Left hindlimb (tissue), 1 donor: ENCODE measurements around the gene ST6GAL1.
"Not testable (repeated sequence)": the region's sequence is repeated elsewhere in the genome, so short reads cannot be mapped to it uniquely, and the experiment has no call there.

ENCODE experiments used
- DNase-seq: peaks from one replicate; pipeline ENCODE4 v3.0.0-alpha.2; 2018

ST6GAL1 gene

DNA sequence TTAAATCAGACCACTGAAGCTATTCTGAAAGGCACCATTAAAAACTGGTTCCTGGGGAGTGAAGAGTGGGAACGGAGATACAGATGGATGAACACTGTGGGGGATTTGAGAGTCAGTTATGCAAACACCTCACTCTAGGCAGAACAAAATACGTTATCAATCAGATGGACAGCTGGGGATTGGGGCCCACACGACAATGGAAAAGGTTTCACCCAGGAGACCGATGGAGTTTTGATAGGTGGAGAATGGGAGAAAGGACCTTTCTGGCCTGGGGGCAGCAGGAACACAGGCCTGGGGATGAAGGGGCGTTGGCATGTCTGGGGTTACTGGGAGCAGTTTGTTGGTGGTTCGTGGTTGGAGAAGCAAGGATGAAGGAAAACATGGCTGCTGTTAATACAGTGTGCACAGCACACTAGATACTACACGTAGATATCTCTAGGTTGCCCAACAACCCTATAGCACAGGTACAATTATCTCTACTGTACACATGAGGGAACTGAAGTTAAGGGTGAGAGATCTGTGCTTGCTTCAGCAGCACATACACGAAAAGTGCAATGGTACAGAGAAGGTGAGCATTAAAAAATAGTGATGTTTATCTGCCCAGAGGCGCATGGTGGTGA lies 16.5 kb downstream of the ST6GAL1 start:
- DNase-seq, result no peak

DNA sequence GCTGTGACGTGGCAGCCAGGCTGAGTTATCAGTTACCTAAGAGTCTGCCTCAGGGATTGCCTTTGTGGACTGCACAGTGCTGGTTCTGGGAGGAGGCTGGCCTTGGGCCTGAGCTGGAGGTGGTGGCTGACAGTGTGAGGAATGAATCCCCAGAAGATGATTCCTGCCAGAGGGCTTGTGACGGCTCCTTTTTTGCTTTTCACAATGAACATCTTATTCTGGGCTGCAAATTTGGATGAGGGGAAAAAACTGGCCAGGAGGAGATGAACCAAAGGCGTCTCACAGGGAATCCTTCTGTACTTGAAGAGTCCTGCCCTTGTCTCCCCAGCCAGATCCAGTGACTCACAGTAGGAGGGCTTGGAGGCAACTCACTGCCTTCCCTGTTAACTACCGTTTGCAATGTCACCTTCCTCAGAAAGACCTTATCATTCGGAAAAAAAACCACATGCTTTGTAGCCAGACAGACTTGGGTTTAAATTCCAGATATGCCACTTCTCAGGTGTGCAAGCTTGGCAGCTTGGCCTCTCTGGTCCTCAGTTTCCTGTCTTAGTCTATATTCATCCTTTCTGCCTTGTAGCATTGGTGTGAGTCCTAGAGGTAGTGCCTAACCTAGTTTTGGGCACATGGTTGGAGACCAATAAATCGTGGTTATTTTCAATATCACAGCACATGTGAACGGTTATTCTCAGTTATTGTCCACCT lies 19.1 kb downstream of the ST6GAL1 start:
- no peak for DNase-seq

- DNase-seq, result no peak
Observed at GRCh38 chr3:186950402-186951093, 20.2 kb downstream of the ST6GAL1 start.

DNA sequence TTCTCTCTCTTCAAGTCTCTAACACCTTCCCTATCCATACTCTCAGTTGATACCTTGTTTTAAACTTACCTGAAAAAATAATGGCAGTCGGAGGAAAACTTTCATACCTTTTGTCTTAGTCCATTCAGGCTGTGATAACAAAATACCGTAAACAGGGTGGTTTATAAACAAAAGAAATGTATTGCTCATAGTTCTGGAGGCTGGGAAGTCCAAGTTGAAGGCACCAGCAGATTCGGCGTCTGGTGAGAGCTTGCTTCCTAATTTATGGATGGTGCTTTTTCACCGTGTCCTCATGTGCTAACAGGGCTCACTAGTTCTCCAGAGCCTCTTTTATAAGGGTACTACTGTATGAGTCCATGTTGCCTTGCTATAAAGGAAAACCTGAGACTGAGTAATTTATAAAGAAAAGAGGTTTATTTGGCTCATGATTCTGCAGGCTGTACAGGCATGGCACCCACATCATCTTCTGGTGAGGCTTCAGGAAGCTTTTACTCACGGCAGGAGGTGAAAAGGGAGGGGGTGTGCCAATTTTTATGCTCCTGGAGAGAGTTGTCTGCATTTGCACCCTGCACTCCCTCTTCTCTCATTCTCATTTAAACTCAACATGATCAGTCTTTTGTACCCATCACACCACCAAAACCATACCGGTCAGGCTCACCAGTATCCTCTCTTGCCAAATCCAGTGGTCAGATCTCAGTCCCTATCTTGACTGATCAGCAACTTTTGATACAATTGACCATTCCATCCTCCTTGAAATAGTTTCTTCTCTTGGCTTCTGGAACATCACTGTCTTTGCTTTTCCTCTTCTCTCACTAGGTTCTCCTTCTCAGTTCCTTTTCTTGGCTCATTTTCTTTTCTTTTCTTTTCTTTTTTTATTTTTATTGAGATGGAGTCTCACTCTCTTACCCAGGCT lies 21.6 kb downstream of the ST6GAL1 start:
- DNase-seq, result no peak

DNA sequence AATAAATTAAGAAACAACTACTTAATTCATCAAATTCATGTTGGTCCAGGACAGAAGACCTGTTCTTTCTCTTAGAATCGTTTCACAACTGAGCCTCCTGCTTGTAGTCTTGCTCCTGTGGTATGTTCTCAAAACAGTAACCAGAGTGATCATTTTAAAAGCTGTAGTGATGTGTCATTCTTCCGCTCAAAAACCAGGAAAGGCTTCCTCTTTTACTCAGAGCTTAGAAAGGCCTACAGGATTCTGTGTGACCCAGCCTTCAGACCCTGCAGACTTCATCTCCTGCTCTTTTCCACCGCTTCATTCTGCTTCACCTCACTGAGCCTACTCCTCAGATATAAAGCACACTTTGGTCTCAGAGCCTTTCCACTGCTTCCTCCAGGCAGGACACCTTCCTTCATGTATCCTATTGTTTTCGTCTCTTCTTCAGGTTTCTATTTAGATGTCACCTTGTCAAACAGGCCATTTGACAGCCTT lies 22.7 kb downstream of the ST6GAL1 start:
- no peak for DNase-seq

DNA sequence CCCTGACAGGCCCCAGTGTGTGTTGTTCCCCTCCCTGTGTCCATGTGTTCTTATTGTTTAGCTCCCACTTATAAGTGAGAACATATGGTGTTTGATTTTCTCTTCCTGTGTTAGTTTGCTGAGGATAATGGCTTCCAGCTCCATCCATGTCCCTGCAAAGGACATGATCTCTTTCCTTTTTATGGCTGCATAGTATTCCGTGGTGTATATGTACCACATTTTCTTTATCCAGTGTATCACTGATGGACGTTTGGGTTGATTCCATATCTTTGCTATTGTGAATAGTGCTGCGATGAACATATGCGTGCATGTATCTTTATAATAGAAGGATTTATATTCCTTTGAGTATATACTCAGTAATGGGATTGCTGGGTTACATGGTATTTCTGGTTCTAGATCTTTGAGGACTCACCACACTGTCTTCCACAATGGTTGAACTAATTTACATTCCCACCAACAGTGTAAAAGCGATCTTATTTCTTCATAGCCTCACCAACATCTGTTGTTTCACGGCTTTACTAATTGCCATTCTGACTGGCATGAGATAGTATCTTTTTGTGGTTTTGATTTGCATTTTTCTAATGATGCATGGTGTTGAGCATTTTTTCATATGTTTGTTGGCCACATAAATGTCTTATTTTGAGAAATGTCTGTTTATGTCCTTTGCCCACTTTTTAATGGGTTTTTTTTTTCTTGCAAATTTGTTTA lies 23.8 kb downstream of the ST6GAL1 start:
- not testable (repeated sequence) for DNase-seq

DNA sequence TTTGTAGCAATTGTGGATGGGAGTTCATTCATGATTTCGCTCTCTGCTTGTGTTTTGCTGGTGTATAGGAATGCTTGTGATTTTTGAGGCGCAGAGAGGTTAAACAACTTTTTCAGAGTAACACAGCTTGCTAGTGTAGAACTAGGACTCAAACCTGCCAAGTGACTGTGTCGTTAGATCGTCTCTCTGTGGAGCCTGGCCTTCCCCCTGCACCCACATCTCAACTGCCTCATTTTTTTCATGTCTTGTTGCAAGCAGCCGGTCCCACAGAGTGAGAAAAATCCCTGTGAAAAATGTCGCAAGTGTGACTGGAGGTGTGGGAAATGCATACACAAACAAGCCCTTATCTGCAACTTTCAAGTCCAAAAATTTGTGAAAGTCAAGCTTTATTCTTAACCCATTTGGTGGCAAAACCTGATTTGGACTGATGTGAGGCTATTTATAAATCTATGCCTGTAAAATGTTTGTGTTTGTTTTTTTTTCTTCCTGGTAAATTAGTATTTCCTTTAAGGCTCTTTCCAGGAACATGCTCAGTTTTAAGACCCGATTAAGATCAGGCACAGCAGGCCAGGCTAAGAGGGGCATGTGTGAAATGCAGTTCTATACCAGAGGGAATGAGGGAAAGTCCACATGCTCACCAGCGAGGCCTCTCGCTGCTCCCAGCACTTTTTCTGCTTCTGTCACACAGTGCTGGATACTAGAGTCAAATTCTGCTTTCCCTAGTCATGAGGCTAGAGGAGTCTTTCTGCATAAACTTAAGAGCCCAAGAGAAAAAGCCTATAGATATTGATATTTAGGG lies 25.8 kb downstream of the ST6GAL1 start:
- no peak for DNase-seq

GRCh38 chr3:186959029-186959624 lies 28.8 kb downstream of the ST6GAL1 start:
- no peak for DNase-seq

- no peak for DNase-seq
Observed at GRCh38 chr3:186960347-186960746, 30.0 kb downstream of the ST6GAL1 start.

DNA sequence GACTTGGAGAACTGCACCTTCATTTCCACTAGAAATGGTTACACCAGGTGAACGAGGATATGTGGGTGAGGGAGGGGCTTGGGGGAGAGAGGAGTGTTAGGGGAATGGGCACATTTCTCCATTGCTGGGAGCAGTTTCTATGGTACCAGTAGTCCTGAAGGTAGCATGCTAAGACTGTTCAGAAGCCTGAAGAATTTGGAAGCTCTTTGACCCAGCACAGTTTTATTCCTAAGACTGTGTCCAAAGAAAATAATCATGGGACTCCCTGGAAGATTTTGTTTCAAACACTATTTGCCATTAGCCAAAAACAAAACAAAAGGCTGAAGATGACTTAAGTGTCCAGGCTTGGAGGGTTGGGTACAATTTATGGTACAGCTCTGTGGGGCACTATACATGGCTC lies 32.1 kb downstream of the ST6GAL1 start:
- no peak for DNase-seq

GRCh38 chr3:186963636-186964035 lies 33.3 kb downstream of the ST6GAL1 start:
- no peak for DNase-seq

GRCh38 chr3:186964071-186964470 lies 33.7 kb downstream of the ST6GAL1 start:
- DNase-seq, result no peak

DNA sequence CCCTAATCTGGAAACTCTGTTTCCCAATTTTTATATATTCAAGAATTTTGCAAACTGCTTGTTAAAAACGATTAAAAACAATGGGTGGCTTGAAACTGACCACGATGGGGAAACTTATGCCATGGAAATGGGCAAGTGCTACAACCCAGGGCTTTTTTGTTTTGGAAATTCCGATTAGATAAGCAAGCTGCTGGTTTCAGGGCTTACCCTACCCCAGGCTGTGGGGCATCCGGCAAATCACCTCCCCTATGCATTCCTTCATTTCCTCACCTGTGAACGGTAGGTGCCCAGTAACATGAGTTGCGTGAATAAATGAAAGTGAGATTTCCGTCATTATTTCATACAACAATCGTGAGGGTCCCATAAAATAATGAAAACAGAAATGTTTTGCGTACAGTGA lies 34.3 kb downstream of the ST6GAL1 start:
- no peak for DNase-seq

DNA sequence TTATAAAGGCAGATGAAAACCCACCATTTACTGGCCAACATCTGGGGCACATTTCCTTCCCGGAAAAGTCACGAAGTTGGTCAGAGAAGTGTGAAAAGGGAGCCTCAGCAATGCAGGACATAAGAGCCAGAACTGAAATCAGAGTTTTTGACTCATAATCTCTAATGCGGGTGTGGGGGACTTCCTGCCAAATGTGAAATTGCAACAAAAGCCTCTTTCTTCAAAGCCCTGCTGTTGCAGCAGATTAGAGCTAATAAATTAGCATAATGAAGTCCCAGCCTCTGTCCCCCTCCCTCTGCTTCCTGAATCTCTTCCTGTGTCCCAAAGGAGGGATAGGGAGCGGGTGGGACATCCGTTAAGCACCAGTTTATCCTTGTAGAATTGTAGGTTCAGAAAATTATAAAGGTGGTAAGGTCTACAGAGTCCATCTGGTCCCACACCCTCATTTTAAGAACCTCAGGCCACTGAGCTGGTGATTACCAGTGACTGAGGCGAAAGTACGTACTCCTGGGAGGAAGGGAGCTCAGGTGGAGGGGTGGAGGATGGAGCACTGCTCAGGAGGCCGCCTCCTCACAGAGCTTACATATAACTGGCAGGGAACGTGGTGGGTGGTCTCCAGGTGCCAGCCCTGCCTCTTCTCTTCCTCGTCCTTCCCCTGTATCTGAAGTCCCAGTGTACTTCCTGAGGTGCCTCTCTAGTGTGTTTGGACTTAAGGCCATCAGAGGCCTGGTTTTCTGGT lies 35.0 kb downstream of the ST6GAL1 start:
- DNase-seq, result no peak

- DNase-seq, result no peak
Observed at GRCh38 chr3:186966406-186966805, 36.1 kb downstream of the ST6GAL1 start.

GRCh38 chr3:186967236-186967635 lies 36.9 kb downstream of the ST6GAL1 start:
- not testable (repeated sequence) for DNase-seq

DNA sequence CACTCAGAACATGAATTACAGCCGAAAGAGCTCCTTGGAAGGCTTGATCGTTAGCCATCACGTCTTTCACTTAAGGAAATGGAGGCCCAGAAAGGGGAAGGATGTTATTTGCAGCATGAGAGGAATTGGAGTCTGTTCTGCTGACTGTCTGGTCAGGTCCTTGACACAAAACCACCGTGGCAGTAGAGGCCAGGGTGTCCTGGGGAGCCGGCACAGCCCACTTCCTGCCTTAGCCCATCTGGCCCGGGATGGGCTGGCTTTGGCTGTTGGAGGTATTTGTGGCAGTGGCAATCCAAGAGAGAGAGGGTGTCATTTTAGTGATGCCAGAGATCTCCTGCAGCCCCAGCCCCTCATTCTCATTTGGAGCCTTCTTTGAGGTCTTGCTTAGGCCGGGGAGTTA lies 37.4 kb downstream of the ST6GAL1 start:
- DNase-seq, result no peak

- no peak for DNase-seq
Observed at GRCh38 chr3:186969607-186970006, 39.3 kb downstream of the ST6GAL1 start.

GRCh38 chr3:186971106-186971505 lies 40.8 kb downstream of the ST6GAL1 start:
- DNase-seq, result not testable (repeated sequence)

DNA sequence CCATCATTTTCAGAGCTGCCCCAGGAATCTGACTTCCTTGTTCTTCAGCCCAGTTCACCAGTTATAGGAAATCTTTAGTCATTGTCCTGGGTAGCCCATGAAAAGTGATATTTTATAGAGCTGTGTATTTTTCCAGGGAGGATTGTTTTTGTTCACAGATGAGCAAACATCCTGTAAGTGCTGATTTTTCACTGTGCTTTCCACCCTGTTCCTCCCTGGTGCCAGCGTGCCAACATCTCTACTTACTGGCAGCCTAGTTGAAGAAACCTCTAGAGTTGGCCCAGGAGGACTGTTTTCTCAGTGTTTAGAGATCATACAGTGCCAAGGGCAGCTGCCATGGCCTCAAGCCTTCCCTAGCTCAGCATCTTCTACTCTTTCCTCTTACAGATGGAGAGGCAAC lies 41.3 kb downstream of the ST6GAL1 start:
- no peak for DNase-seq
